Measurements from ENCODE around the gene PLLP. TPM values are rescaled to one million over a fixed set of nuclear protein-coding genes. Genes with fewer than 3 reads are reported as not detected.
A peak's percentile ranks its signal among the peaks of the same experiment; 100 is the strongest.

Gene PLLP
- total RNA-seq, 1 donor from 2014 or later = 0.02 TPM

- Mint-ChIP-seq H3K36me3 (ENCODE audit: low read depth) (peaks cover 27% of the 10 kb centered on the region), H3K27me3 (ENCODE audit: low read depth) (no peaks in the 10 kb centered on the region), H3K4me1 (ENCODE audit: low read depth) (peaks cover under 1% of the 10 kb centered on the region), H3K27ac (ENCODE audit: unreplicated experiment) (no peak overlapping the region), H3K4me3 (ENCODE audit: unreplicated experiment) (no peak overlapping the region), H3K9me3 (ENCODE audit: low read depth) (no peaks in the 10 kb centered on the region)
- DNase-seq (ENCODE audit: low spot score) = no peak
- TF ChIP-seq CTCF (IDR thresholded peaks at IDR 0.05) = no peak
Measured at GRCh38 chr16:57251352-57251751, 33.1 kb downstream of the PLLP start.

- no peak for TF ChIP-seq CTCF (IDR thresholded peaks at IDR 0.05)
- no peaks in the 10 kb centered on the region for H3K27me3 Mint-ChIP-seq (ENCODE audit: low read depth)
- peak overlapping the region; percentile 74 for H3K27ac Mint-ChIP-seq (ENCODE audit: unreplicated experiment)
- H3K9me3 Mint-ChIP-seq (ENCODE audit: low read depth) = no peaks in the 10 kb centered on the region
- peaks cover 18% of the 10 kb centered on the region for H3K4me1 Mint-ChIP-seq (ENCODE audit: low read depth)
- DNase-seq (ENCODE audit: low spot score) = peak; percentile 92
- peaks cover 14% of the 10 kb centered on the region for H3K36me3 Mint-ChIP-seq (ENCODE audit: low read depth)
- H3K4me3 Mint-ChIP-seq (ENCODE audit: unreplicated experiment) = peak overlapping the region; percentile 81
Measured at GRCh38 chr16:57245472-57246113, 38.9 kb downstream of the PLLP start.

- Mint-ChIP-seq H3K4me1 (ENCODE audit: low read depth) (peaks cover 18% of the 10 kb centered on the region), H3K4me3 (ENCODE audit: unreplicated experiment) (peak within 1 kb of the TSS; percentile 84), H3K27ac (ENCODE audit: unreplicated experiment) (peak within 1 kb of the TSS; percentile 95), H3K9me3 (ENCODE audit: low read depth) (no peaks in the 10 kb centered on the region), H3K36me3 (ENCODE audit: low read depth) (peaks cover 11% of the 10 kb centered on the region), H3K27me3 (ENCODE audit: low read depth) (no peaks in the 10 kb centered on the region)
- peak; percentile 60 for TF ChIP-seq CTCF (IDR thresholded peaks at IDR 0.05)
- peak; percentile 100 for DNase-seq (ENCODE audit: low spot score)
Measured at GRCh38 chr16:57244767-57245471, 39.6 kb downstream of the PLLP start, which contains the start of gene ARL2BP. TSS of gene ARL2BP (plus strand) at chr16:57245259. CDS start at chr16:57245368, 109 bp downstream.

GRCh38 chr16:57244463-57244766 is 40.1 kb downstream of the PLLP start:
- no peaks in the 10 kb centered on the region for H3K27me3 Mint-ChIP-seq (ENCODE audit: low read depth)
- peak overlapping the region; percentile 95 for H3K27ac Mint-ChIP-seq (ENCODE audit: unreplicated experiment)
- H3K36me3 Mint-ChIP-seq (ENCODE audit: low read depth) = peaks cover 9% of the 10 kb centered on the region
- peaks cover 18% of the 10 kb centered on the region for H3K4me1 Mint-ChIP-seq (ENCODE audit: low read depth)
- H3K4me3 Mint-ChIP-seq (ENCODE audit: unreplicated experiment) = peak overlapping the region; percentile 84
- DNase-seq (ENCODE audit: low spot score) = no peak
- no peak for TF ChIP-seq CTCF (IDR thresholded peaks at IDR 0.05)
- no peaks in the 10 kb centered on the region for H3K9me3 Mint-ChIP-seq (ENCODE audit: low read depth)

GRCh38 chr16:57242650-57243049 is 41.8 kb downstream of the PLLP start:
- Mint-ChIP-seq H3K4me3 (ENCODE audit: unreplicated experiment) (no peak overlapping the region), H3K27ac (ENCODE audit: unreplicated experiment) (peak overlapping the region; percentile 17), H3K36me3 (ENCODE audit: low read depth) (peaks cover 9% of the 10 kb centered on the region), H3K9me3 (ENCODE audit: low read depth) (no peaks in the 10 kb centered on the region), H3K4me1 (ENCODE audit: low read depth) (peaks cover 18% of the 10 kb centered on the region), H3K27me3 (ENCODE audit: low read depth) (no peaks in the 10 kb centered on the region)
- TF ChIP-seq CTCF (IDR thresholded peaks at IDR 0.05) = no peak
- no peak for DNase-seq (ENCODE audit: low spot score)
